ENCODE data around the gene ITGA1. TPM values are rescaled to one million over a fixed set of nuclear protein-coding genes. Genes with fewer than 3 reads are reported as not detected.

ITGA1 gene
- total RNA-seq, 1 experiment from 2014 or later: 1.6 TPM

DNA sequence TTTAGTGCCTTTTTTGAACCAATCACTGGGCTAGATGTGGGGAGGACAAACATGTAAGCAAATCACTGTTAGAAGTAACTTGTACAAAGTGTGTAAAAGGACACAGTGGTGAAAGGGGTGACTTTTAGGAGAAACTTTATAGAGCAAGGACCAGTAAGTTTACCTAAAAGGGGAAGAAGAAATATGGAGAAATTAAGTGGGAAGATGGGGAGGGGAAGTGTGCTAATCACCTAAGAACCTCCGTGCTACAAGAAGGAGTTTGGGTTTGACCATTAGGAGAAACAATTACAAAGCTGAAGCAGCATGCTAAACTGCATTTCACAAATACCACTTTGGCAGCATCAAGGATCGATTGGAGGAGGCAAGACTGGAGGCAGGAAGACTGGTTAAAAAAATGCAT is 17.3 kb downstream of the ITGA1 start:
- no TSS peak for BruUV-seq (replicated peaks)
- no peaks in the 10 kb centered on the region for H3K9me3 ChIP-seq (ENCODE audit: control insufficient read depth, insufficient read depth, low read depth, low read length)
- ATAC-seq: no peak
- peaks cover 23% of the 10 kb centered on the region for H3K36me3 ChIP-seq (ENCODE audit: control insufficient read depth, insufficient read depth, low read length)
- peaks cover 21% of the 10 kb centered on the region for H3K4me1 ChIP-seq (ENCODE audit: control insufficient read depth, insufficient read depth, low read length)
- no peak for DNase-seq (ENCODE audit: low read depth, low spot score)
- POLR2A ChIA-PET: no interaction called here
- TF ChIP-seq, protein P1, sequence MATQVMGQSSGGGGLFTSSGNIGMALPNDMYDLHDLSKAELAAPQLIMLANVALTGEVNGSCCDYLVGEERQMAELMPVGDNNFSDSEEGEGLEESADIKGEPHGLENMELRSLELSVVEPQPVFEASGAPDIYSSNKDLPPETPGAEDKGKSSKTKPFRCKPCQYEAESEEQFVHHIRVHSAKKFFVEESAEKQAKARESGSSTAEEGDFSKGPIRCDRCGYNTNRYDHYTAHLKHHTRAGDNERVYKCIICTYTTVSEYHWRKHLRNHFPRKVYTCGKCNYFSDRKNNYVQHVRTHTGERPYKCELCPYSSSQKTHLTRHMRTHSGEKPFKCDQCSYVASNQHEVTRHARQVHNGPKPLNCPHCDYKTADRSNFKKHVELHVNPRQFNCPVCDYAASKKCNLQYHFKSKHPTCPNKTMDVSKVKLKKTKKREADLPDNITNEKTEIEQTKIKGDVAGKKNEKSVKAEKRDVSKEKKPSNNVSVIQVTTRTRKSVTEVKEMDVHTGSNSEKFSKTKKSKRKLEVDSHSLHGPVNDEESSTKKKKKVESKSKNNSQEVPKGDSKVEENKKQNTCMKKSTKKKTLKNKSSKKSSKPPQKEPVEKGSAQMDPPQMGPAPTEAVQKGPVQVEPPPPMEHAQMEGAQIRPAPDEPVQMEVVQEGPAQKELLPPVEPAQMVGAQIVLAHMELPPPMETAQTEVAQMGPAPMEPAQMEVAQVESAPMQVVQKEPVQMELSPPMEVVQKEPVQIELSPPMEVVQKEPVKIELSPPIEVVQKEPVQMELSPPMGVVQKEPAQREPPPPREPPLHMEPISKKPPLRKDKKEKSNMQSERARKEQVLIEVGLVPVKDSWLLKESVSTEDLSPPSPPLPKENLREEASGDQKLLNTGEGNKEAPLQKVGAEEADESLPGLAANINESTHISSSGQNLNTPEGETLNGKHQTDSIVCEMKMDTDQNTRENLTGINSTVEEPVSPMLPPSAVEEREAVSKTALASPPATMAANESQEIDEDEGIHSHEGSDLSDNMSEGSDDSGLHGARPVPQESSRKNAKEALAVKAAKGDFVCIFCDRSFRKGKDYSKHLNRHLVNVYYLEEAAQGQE (IDR thresholded peaks at IDR 0.05; ENCODE audit: insufficient read depth in 1 of 2, low read depth in 2 of 2, low read length in 1 of 2): no peak
- TF ChIP-seq TCF7L2 (IDR thresholded peaks at IDR 0.05; ENCODE audit: low read depth, low read length) (no peak), SIN3A (IDR thresholded peaks at IDR 0.05; ENCODE audit: borderline replicate concordance, insufficient read depth, low read depth, low read length) (no peak), POLR2AphosphoS5 (IDR thresholded peaks at IDR 0.05; ENCODE audit: low read depth, low read length) (no peak)
- TF ChIP-seq, protein P2, sequence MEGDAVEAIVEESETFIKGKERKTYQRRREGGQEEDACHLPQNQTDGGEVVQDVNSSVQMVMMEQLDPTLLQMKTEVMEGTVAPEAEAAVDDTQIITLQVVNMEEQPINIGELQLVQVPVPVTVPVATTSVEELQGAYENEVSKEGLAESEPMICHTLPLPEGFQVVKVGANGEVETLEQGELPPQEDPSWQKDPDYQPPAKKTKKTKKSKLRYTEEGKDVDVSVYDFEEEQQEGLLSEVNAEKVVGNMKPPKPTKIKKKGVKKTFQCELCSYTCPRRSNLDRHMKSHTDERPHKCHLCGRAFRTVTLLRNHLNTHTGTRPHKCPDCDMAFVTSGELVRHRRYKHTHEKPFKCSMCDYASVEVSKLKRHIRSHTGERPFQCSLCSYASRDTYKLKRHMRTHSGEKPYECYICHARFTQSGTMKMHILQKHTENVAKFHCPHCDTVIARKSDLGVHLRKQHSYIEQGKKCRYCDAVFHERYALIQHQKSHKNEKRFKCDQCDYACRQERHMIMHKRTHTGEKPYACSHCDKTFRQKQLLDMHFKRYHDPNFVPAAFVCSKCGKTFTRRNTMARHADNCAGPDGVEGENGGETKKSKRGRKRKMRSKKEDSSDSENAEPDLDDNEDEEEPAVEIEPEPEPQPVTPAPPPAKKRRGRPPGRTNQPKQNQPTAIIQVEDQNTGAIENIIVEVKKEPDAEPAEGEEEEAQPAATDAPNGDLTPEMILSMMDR (IDR thresholded peaks at IDR 0.05): no peak
- CTCF ChIA-PET: no interaction called here
- no peak overlapping the region for H3K4me3 ChIP-seq (ENCODE audit: low read depth in 2 of 2, low read length in 2 of 2)
- in situ Hi-C loops (cut with HindIII; ENCODE audit: low pct_unique_long_range_greater_than_20kb, low sequenced_read_pairs) (no loop called here), intact Hi-C loops (cut with micrococcal nuclease; ENCODE audit: unreplicated experiment) (no loop called here)
- H3K27ac ChIP-seq (ENCODE audit: low read length): no peak overlapping the region
- no peaks in the 10 kb centered on the region for H3K27me3 ChIP-seq (ENCODE audit: control insufficient read depth, insufficient read depth, low read length)

DNA sequence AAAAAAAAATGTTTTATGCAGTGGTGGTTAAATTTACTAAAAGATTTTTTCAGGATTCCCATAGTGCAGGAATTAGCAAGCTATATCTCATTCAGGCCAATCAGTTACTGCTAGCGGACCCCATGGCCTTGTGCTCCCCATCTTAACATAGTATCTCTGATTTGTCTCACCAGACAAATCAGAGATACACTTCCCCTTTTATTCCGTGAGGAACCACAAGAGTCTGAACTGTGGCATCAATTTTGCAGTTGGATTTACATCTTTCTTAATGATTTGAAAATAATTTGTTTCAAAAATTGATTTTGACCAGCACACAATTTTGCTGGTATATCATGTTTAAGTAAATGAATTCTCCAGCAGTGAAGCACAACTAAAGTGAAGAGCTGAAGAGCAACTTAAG is 17.9 kb downstream of the ITGA1 start:
- H3K4me3 ChIP-seq (ENCODE audit: low read depth in 2 of 2, low read length in 2 of 2): no peak overlapping the region
- TF ChIP-seq TCF7L2 (IDR thresholded peaks at IDR 0.05; ENCODE audit: low read depth, low read length) (no peak), POLR2AphosphoS5 (IDR thresholded peaks at IDR 0.05; ENCODE audit: low read depth, low read length) (no peak), SIN3A (IDR thresholded peaks at IDR 0.05; ENCODE audit: borderline replicate concordance, insufficient read depth, low read depth, low read length) (no peak)
- TF ChIP-seq, protein P1 (IDR thresholded peaks at IDR 0.05; ENCODE audit: insufficient read depth in 1 of 2, low read depth in 2 of 2, low read length in 1 of 2): no peak
- no TSS peak for BruUV-seq (replicated peaks)
- in situ Hi-C loops (cut with HindIII; ENCODE audit: low pct_unique_long_range_greater_than_20kb, low sequenced_read_pairs): no loop called here
- no peaks in the 10 kb centered on the region for H3K27me3 ChIP-seq (ENCODE audit: control insufficient read depth, insufficient read depth, low read length)
- intact Hi-C loops (cut with micrococcal nuclease; ENCODE audit: unreplicated experiment): no loop called here
- no peak for ATAC-seq
- peaks cover 21% of the 10 kb centered on the region for H3K4me1 ChIP-seq (ENCODE audit: control insufficient read depth, insufficient read depth, low read length)
- H3K36me3 ChIP-seq (ENCODE audit: control insufficient read depth, insufficient read depth, low read length): peaks cover 20% of the 10 kb centered on the region
- ChIA-PET CTCF (no interaction called here), POLR2A (no interaction called here)
- H3K27ac ChIP-seq (ENCODE audit: low read length): no peak overlapping the region
- no peaks in the 10 kb centered on the region for H3K9me3 ChIP-seq (ENCODE audit: control insufficient read depth, insufficient read depth, low read depth, low read length)
- DNase-seq (ENCODE audit: low read depth, low spot score): no peak

Measured in Panc1 (cell line).